ENCODE data around the gene PRMT7.

PRMT7 gene

GRCh38 chr16:68386628-68387027 is 75.8 kb downstream of the PRMT7 start:
- TF ChIP-seq CTCF (IDR thresholded peaks at IDR 0.05; ENCODE audit: control insufficient read depth, insufficient read depth, low read depth, low read length, missing control alignments), result no peak
- no peak overlapping the region for H3K4me3 ChIP-seq (ENCODE audit: control insufficient read depth, low read depth, low read length)
- DNase-seq (ENCODE audit: low read depth), result no peak

- TF ChIP-seq CTCF (IDR thresholded peaks at IDR 0.05; ENCODE audit: control insufficient read depth, insufficient read depth, low read depth, low read length, missing control alignments), result no peak
- no peak overlapping the region for H3K4me3 ChIP-seq (ENCODE audit: control insufficient read depth, low read depth, low read length)
- DNase-seq (ENCODE audit: low read depth), result no peak
These were observed 76.5 kb downstream of the PRMT7 start for GRCh38 chr16:68387301-68387700.

- no peak for TF ChIP-seq CTCF (IDR thresholded peaks at IDR 0.05; ENCODE audit: control insufficient read depth, insufficient read depth, low read depth, low read length, missing control alignments)
- DNase-seq (ENCODE audit: low read depth), result no peak
- no peak overlapping the region for H3K4me3 ChIP-seq (ENCODE audit: control insufficient read depth, low read depth, low read length)
These were observed 77.3 kb downstream of the PRMT7 start for GRCh38 chr16:68388124-68388523.

- no peak for TF ChIP-seq CTCF (IDR thresholded peaks at IDR 0.05; ENCODE audit: control insufficient read depth, insufficient read depth, low read depth, low read length, missing control alignments)
- no peak overlapping the region for H3K4me3 ChIP-seq (ENCODE audit: control insufficient read depth, low read depth, low read length)
- DNase-seq (ENCODE audit: low read depth), result no peak
These were observed 78.2 kb downstream of the PRMT7 start for GRCh38 chr16:68389006-68389405.

- DNase-seq (ENCODE audit: low read depth), result no peak
- TF ChIP-seq CTCF (IDR thresholded peaks at IDR 0.05; ENCODE audit: control insufficient read depth, insufficient read depth, low read depth, low read length, missing control alignments), result no peak
- no peak overlapping the region for H3K4me3 ChIP-seq (ENCODE audit: control insufficient read depth, low read depth, low read length)
These were observed 79.0 kb downstream of the PRMT7 start for GRCh38 chr16:68389750-68390371.

- H3K4me3 ChIP-seq (ENCODE audit: control insufficient read depth, low read depth, low read length), result no peak overlapping the region
- TF ChIP-seq CTCF (IDR thresholded peaks at IDR 0.05; ENCODE audit: control insufficient read depth, insufficient read depth, low read depth, low read length, missing control alignments), result no peak
- no peak for DNase-seq (ENCODE audit: low read depth)
These were observed 82.5 kb downstream of the PRMT7 start for GRCh38 chr16:68393333-68393732.

Measured in AG09309 (cell line).